HEK293T (cell line): ENCODE data around the gene F3.

Experiments used
- CTBP1 ChIP-seq: fragments of 450-650 bp; IDR thresholded peaks from 2 replicates; pipeline ENCODE4 v1.6.1; 2016; ENCODE audit warnings: borderline replicate concordance
- FOXM1 ChIP-seq: fragments of 450-650 bp; IDR thresholded peaks from 2 replicates; pipeline ENCODE4 v1.6.1; 2017; ENCODE audit warnings: mild to moderate bottlenecking, borderline replicate concordance
- HDGF ChIP-seq: fragments of 450-650 bp; IDR thresholded peaks from 2 replicates; pipeline ENCODE4 v1.6.1; 2017; ENCODE audit warnings: antibody characterized with exemption, borderline replicate concordance
- SP1 ChIP-seq: fragments of 450-650 bp; IDR thresholded peaks from 2 replicates; pipeline ENCODE4 v1.6.1; 2017
- SUZ12 ChIP-seq: fragments of 450-650 bp; IDR thresholded peaks from 2 replicates; pipeline ENCODE4 v1.6.1; 2016; ENCODE audit warnings: mild to moderate bottlenecking
- TF ChIP-seq, protein P1 (sequence below): fragments of 450-650 bp; IDR thresholded peaks from 2 replicates; pipeline ENCODE4 v1.6.1; 2016

- no peak for TF ChIP-seq SP1
- no peak for TF ChIP-seq FOXM1
- no peak for TF ChIP-seq HDGF
- no peak for TF ChIP-seq CTBP1
- TF ChIP-seq SUZ12: no peak
- TF ChIP-seq, protein P1, sequence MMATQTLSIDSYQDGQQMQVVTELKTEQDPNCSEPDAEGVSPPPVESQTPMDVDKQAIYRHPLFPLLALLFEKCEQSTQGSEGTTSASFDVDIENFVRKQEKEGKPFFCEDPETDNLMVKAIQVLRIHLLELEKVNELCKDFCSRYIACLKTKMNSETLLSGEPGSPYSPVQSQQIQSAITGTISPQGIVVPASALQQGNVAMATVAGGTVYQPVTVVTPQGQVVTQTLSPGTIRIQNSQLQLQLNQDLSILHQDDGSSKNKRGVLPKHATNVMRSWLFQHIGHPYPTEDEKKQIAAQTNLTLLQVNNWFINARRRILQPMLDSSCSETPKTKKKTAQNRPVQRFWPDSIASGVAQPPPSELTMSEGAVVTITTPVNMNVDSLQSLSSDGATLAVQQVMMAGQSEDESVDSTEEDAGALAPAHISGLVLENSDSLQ: no peak
Measured at GRCh38 chr1:94559921-94560320, 18.4 kb upstream of the F3 start.
